ENCODE results near the gene ACTL7A. TPM values are rescaled to one million over a fixed set of nuclear protein-coding genes. Genes with fewer than 3 reads are reported as not detected.

The ACTL7A gene
- total RNA-seq, 4 donors from 2014 or later, result 0.67 TPM; not detected in 3

DNA sequence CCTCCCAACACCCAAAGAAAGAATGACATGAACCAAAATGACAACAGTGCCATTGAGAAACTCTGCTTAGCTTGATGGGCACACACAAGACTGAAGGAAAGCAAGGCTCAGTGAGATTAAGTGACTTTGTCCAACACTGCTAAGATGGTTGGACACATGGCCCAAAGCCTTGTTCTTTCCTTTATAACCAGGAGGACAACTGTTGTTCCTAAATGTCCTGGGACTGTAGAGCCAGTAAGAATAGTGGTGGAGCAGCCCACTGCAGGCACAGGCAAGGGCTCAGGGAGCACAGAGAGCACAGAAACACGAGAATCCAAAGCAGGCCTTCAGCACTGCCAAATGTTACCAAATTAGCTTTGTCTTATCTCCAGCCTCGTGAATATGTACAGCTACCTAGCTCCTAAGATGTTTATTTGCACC, 3.9 kb downstream of the ACTL7A start:
- intact Hi-C loops (cut with DNase I), result loop anchor here (10.0 kb wide), 1 partner anchor 61 kb away; no protein-coding TSS in a partner anchor
- no peak for DNase-seq
- Histone ChIP-seq H3K4me1 (peaks cover 0 to 5% of the 10 kb centered on the region in 2 donors), H3K9me3 (no peaks in the 10 kb centered on the region), H3K4me3 (replicated peaks in 1 of 3) (no peak overlapping the region), H3K27ac (no peak overlapping the region), H3K27me3 (no peaks in the 10 kb centered on the region), H3K36me3 (peaks cover 0 to under 1% of the 10 kb centered on the region in 2 donors)
- 89 to 97% methylated on average over 2 of the region's 2 CpGs for WGBS, 2 donors
- TF ChIP-seq POLR2A (IDR thresholded peaks at IDR 0.05), result no peak
- TF ChIP-seq, protein P1, sequence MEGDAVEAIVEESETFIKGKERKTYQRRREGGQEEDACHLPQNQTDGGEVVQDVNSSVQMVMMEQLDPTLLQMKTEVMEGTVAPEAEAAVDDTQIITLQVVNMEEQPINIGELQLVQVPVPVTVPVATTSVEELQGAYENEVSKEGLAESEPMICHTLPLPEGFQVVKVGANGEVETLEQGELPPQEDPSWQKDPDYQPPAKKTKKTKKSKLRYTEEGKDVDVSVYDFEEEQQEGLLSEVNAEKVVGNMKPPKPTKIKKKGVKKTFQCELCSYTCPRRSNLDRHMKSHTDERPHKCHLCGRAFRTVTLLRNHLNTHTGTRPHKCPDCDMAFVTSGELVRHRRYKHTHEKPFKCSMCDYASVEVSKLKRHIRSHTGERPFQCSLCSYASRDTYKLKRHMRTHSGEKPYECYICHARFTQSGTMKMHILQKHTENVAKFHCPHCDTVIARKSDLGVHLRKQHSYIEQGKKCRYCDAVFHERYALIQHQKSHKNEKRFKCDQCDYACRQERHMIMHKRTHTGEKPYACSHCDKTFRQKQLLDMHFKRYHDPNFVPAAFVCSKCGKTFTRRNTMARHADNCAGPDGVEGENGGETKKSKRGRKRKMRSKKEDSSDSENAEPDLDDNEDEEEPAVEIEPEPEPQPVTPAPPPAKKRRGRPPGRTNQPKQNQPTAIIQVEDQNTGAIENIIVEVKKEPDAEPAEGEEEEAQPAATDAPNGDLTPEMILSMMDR (IDR thresholded peaks at IDR 0.05), result no peak

DNA sequence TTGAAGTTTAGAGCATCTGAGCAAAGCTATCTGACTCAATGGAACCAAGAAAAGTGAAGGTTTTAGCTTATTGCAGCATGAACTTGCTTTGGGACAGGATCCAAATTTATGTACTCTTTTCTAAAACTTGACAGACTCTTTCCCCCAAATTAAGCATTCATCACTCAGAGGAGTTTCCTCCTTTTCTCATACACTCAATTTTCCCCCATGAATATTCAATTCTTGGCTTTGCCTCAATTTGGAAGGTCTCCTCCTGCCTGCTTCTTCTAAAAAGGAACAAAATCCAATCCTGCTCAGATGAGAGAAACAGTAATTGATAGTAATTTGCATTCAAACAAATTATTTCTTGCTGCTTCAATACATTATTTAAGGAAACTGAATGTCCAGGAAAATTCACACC, 5.0 kb downstream of the ACTL7A start:
- intact Hi-C loops (cut with DNase I), result loop anchor here (10.0 kb wide), 1 partner anchor 62 kb away; no protein-coding TSS in a partner anchor
- peaks cover 5 to 10% of the 10 kb centered on the region in 2 donors for H3K36me3 ChIP-seq

DNA sequence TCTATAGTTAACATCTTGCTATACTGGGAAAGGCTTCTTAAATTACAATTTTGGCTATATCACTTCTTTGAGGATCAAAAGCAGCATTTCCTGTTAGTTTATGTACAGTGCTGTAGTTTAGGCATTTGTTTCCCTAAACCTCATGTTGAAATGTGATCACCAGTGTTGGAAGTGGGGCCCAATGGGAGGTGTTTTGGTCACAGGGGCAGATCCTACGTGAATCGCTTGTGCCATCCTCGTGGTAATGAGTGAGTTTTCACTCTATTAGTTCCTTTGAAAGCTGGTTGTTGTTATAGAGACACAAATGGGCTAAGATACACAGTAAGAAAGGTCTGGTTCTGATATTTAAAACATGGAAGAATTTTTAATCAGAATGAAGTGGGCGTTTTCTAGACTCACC, 5.8 kb downstream of the ACTL7A start:
- DNase-seq, result no peak
- intact Hi-C loops (cut with DNase I), result loop anchor here (10.0 kb wide), 1 partner anchor 63 kb away; no protein-coding TSS in a partner anchor
- TF ChIP-seq POLR2A (IDR thresholded peaks at IDR 0.05), result no peak
- TF ChIP-seq, protein P1 (IDR thresholded peaks at IDR 0.05), result no peak
- Histone ChIP-seq H3K4me3 (replicated peaks in 1 of 3) (no peak overlapping the region), H3K27ac (no peak overlapping the region), H3K36me3 (peaks cover 7 to 12% of the 10 kb centered on the region in 2 donors), H3K27me3 (no peaks in the 10 kb centered on the region), H3K9me3 (no peaks in the 10 kb centered on the region), H3K4me1 (peaks cover 0 to 5% of the 10 kb centered on the region in 2 donors)
- WGBS, 2 donors, result 88 to 90% methylated on average over 4 of the region's 4 CpGs

More for the DNA sequence above, 5.0 kb downstream of the ACTL7A start:
- no peaks in the 10 kb centered on the region for H3K9me3 ChIP-seq
- no peak for DNase-seq
- peaks cover 0 to 5% of the 10 kb centered on the region in 2 donors for H3K4me1 ChIP-seq
- TF ChIP-seq, protein P1 (IDR thresholded peaks at IDR 0.05), result no peak
- no peak for TF ChIP-seq POLR2A (IDR thresholded peaks at IDR 0.05)
- H3K27me3 ChIP-seq, result no peaks in the 10 kb centered on the region
- H3K4me3 ChIP-seq (replicated peaks in 1 of 3), result no peak overlapping the region
- no peak overlapping the region for H3K27ac ChIP-seq

DNA sequence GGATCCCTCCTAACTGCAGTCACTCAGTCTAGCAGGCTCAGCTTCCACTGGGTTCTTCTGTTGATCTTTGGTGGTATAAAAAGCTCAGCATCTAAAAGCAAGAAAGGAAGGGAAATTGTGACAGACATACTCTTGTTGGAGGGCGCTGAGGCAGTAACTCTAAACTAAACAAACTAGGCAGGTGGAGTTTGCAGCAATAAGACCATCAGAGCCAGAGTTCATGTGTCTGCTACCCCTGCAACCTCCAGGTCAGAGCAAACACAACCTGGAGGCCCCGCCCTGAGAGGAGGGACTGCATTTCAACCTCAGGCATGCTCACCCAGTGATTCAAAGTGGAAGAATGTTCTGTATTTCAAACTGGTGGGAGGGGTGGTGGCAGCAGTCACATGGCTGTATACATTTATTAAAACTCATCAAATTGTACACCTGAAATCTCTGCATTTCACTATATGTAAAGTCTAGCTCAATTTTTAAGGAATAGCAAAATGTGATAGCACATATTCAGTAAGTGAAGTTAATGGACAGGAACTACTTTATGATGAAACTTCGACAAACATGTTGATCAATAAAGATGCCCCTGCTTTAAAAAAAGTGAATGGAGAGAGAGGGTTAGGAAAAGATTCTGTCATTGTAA, 7.1 kb downstream of the ACTL7A start:
- Histone ChIP-seq H3K27ac (no peak overlapping the region), H3K36me3 (peaks cover 15 to 17% of the 10 kb centered on the region in 2 donors), H3K27me3 (no peaks in the 10 kb centered on the region), H3K4me1 (peaks cover 0 to 5% of the 10 kb centered on the region in 2 donors), H3K4me3 (replicated peaks in 1 of 3) (no peak overlapping the region), H3K9me3 (no peaks in the 10 kb centered on the region)
- peak; percentile 24 to 30 for DNase-seq
- intact Hi-C loops (cut with DNase I), result loop anchor here (10.0 kb wide), 1 partner anchor 64 kb away; no protein-coding TSS in a partner anchor
- 83 to 90% methylated on average over 3 of the region's 3 CpGs for WGBS, 2 donors
- no peak for TF ChIP-seq POLR2A (IDR thresholded peaks at IDR 0.05)
- TF ChIP-seq, protein P1 (IDR thresholded peaks at IDR 0.05), result no peak

DNA sequence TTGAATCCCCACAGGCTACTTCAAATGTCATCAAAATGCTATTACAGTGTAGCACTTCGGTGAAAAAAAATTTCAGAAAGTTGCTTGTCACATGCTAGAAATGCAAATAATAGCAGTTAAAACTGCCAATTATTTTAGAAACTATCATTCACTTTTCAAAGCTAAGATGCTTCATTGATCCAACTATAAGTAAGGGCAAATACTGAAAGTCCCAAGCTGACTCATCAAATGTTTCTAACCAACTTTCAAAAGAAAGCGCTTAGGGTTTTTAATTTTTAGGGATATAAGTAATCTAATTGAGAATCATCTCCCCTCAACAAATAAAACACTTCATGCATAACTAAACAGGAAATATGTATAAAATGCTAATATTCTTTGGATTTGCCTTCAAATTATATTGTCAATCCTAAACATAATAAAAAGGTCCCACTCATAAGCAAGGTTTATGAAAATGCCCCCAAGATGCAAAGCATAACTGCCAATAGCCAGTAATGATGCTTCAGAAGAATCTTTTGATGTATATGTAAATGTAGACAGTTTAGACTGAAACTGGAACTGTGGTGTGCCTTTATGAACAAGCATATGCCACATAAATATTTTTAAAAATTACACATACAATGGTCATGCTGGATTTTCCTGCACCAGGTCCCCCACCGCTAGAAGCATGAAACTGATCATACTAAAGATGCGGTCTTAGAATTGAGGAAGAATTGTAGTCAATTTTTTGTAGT, 12.2 kb downstream of the ACTL7A start:
- H3K4me3 ChIP-seq (replicated peaks in 1 of 3), result no peak overlapping the region
- TF ChIP-seq, protein P1 (IDR thresholded peaks at IDR 0.05), result no peak
- no peak for TF ChIP-seq POLR2A (IDR thresholded peaks at IDR 0.05)
- H3K27me3 ChIP-seq, result no peaks in the 10 kb centered on the region
- peaks cover 0 to 1% of the 10 kb centered on the region in 2 donors for H3K4me1 ChIP-seq
- WGBS, 2 donors, result 95% methylated on average over 4 of the region's 4 CpGs
- H3K36me3 ChIP-seq, result peaks cover 58 to 60% of the 10 kb centered on the region in 2 donors
- intact Hi-C loops (cut with DNase I), result no loop called here
- H3K27ac ChIP-seq, result no peak overlapping the region
- no peak for DNase-seq
- no peaks in the 10 kb centered on the region for H3K9me3 ChIP-seq

Measured in thyroid gland (tissue), 4 donors.